Activated gamma-delta T cell treated with Interleukin-2 at 50 U/mL for 16 hours (primary cell): ENCODE data around the gene SYNGAP1.
A peak's percentile ranks its signal among the peaks of the same experiment; 100 is the strongest.

Experiments
- DNase-seq: peaks from one replicate; pipeline ENCODE4 v3.0.0-alpha.2; 2020

SYNGAP1 gene

DNA sequence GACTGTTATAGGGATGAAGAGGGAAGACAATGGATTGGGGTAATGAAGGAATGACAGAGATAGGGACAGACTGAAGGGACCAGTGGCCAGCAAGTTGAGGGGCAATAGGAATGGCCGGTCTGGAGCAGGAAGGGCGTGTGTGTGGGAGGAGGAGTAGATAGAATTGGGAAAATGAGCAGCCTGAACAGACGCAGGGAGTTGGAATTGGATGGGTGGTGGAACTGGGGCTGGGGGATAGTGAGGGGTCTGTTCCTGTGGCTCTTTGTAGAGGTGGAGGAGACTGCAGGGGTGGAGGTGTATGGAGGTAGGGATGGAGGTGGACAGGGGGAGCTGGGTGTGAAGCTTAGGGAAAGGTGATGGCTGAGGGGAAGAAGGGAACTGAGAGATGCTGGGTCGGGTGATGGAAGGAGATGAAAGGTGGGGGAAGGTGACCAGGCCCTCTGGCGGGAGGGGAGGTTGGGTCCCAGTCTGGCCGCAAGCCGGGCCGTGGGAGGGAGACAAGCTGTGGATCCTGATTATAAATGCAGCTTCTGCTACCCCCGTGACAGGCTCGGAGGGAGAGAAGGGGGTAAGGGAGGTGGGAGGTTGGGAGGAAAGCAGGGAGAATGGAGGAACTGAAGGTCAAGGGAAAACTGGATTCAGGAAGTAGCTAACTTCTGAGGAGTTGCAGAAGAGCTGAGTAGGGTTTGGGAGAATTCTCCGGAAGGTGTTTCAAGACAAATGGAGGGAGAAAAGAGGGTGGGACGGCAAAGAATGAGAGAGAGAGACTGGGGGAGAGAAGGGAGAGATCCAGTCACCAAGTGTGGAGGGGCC, 5.2 kb downstream of the SYNGAP1 start:
- DNase-seq, result no peak

GRCh38 chr6:33425668-33426577, 6.1 kb downstream of the SYNGAP1 start:
- DNase-seq, result peak; percentile 79

DNA sequence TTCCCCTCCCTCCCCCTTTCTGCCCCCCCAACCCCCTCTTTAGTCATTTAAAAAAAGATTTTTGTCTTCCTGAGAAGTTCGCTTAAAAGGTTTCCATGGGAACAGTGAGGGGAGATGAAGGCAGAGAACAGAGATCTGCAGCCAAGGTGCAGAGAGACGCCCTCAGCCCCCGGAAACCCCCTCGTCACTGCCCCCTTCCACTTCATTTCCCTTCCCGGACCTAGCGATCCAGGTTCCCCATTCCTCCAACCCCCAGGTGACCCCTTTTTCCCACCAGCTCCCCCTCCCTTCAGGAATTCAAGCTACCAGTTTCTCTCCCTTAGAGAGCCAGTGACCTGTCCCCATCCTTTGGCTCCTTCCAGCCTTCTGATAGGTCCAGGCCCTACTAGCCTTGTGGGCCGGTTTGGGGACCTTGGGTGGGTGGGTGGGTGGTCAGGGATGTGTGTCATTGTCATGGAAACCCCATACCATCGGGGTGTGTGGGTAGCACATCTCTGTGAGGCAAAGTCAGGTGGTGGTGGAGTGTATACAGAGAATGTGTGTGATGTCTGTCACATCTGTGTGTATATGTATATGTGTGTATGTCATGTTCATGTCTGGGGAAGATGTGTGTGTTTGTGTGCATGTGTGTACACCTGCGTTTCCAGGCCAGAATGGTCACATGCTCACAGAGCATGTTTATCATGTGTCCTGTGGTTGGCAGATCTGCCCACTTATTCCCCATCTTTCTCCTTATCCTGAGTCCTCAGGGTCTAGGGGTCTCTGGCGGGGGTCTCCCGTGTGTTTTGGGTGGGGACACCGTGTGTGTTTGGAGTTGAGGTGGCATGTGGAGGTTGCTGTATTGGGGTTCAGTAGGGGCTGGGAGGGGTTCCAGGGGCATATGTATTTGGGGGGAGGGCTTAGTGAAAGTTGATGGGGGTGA, 7.0 kb downstream of the SYNGAP1 start:
- DNase-seq, result peak; percentile 27

DNA sequence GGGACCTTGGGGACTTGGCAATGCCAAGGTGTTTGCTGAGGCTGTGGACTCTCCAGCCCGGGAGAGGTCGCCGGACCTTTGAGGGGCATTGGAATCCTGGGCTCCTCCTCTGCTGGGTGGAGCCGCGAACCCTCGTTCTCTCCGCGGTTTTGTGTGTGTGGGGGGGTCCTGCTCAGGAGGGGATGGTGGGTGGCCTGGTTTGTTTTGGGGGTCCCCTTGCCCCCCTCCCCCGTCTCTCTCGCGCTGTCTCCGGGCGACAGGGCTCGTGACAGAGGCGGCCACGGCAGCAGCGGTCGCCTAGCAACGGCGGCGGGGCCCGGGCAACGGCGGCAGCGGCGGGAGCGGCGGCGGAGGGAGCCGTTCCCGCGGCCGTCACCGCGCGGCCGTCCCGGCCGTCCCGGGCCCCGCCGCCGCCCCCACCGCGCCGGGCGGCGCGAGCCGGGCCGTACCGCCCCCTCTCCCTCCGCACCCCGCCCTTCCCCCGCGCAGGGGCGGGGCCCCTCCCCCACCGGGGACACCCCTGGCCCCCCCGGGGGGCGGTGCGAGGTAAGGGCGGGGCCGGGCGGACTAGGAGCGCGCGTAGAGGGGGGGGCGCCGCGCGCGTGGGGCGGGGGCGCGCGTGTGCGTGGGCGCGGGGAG, 7.8 kb downstream of the SYNGAP1 start:
- peak; percentile 52 for DNase-seq

DNA sequence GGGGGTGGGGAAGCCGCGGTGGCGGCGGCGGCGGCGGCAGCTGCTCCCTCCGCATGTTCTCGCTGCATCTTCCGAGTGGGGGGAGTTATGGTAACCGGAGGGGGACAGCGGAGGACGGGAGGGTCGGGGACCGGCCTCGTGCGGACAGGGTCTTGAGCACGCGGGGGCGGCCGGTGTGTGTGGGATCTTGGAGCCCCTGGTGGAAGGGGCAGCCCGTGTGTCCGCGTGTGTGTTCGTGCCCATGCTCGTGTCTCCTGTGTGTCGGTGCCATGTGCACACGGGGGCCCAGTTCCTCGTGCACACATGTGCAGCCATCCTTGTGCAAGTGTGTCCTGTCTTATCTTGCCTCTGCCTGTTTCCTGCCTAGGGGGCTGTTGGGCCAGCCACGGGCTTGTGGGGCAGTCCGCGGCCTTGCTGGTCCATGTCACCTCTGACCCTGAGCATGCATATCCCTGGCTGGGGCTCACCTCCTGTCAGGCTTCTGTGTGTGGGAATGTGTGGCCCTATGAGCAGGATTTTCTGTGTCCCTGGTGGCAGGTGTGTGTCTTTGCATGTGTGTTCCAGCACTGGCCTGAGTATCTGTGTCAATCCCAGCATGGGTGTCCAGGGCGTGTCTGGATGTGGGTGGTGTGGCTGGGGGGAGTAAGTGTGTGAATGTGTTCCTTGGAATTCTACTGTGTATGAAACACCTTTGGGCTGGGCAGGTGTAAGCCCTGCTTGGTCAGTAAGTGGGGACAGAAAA, 8.5 kb downstream of the SYNGAP1 start:
- DNase-seq, result peak; percentile 22

GRCh38 chr6:33428966-33429749, 9.3 kb downstream of the SYNGAP1 start:
- no peak for DNase-seq

DNA sequence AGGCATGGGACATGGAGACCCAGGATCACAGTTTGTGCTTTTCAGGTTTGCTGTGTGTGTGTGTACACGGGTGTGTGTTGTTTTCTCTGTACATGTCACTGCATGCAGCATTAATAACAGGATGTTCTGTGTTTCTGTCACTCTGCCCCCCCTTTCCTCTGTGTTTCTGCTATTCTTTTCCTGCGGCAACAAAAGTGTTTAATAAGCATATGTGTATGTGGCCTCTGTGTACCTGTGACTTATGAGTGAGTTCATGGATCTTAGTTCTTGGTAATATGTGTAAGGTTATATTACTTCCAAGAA, 9.8 kb downstream of the SYNGAP1 start:
- DNase-seq, result peak; percentile 21

GRCh38 chr6:33430334-33430733, 10.5 kb downstream of the SYNGAP1 start:
- no peak for DNase-seq

GRCh38 chr6:33430991-33431879, 11.4 kb downstream of the SYNGAP1 start:
- DNase-seq, result peak; percentile 85

GRCh38 chr6:33431880-33432541, 12.1 kb downstream of the SYNGAP1 start:
- no peak for DNase-seq

GRCh38 chr6:33432546-33432945, 12.7 kb downstream of the SYNGAP1 start:
- no peak for DNase-seq

DNA sequence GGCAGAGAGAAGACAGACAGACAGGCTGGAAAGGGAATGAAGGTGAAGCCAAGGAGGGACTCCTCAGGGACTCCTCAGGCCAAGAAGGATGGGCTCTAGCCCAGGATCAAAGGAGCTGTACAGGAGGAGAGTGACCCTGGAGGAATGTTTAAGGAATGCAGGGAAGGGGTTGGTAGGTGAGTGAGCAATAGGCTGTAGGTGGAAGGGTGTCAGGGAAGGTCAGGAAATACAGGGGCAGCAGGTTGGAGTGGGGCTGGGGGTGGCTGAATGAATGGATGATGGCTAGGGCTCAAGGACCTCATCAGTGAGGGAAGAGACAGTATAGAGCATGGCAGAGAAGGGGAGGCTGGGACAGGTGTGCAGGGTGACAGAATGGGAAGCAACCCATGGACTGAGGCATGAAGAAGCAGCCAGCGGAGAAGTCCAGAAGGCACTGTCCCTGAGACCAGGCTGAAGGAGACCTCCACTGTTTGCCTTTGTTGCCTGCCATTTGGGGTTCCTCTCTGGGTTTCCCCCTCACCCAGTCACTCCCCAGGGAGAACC, 13.2 kb downstream of the SYNGAP1 start:
- no peak for DNase-seq

GRCh38 chr6:33433544-33434191, 13.8 kb downstream of the SYNGAP1 start:
- no peak for DNase-seq

GRCh38 chr6:33434961-33435360, 15.1 kb downstream of the SYNGAP1 start:
- DNase-seq, result no peak

GRCh38 chr6:33437666-33438065, 17.8 kb downstream of the SYNGAP1 start:
- no peak for DNase-seq

GRCh38 chr6:33438978-33439594, 19.2 kb downstream of the SYNGAP1 start:
- DNase-seq, result no peak

GRCh38 chr6:33439956-33440648, 20.2 kb downstream of the SYNGAP1 start:
- no peak for DNase-seq
